ENCODE measurements around the gene EDN3. TPM values are rescaled to one million over a fixed set of nuclear protein-coding genes. Genes with fewer than 3 reads are reported as not detected.
"Not testable (repeated sequence)": the region's sequence is repeated elsewhere in the genome, so short reads cannot be mapped to it uniquely, and the experiment has no call there.

The EDN3 gene
- total RNA-seq, 2 donors from 2014 or later = not detected

DNA sequence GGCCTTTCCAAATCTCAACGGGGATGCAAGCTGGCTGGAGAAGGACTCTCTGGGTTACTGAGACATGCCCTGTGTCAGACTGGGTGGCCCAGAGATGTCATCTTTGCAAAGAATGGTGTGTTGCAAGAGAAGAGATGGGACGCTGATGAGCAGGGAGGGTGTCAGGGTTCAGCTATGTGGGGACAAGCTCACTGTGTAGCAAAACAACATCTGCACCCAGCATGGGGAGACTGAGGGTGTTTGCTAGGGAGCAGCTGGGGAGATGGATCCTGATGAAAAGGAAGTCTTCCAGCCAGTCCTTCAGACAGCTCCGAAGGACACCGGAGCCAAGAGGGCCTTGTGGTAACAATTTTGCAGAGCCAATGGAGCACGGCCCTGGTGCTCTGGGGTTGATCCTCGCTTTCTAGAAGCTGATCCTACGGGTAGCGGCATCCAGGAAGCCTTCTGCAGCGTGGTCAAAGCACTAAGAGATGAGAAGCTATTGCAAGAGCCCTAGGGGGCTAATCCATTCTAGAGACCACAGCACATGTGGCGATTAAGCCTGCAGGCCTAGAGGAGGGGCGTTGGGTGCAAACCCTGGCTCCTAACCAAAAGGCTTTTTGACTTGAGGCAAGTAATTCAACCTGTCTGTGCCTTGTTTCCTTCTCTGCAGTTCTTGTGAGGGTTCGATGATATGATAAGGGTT is 39.9 kb downstream of the EDN3 start:
- no peaks in the 10 kb centered on the region for H3K4me1 Mint-ChIP-seq
- Histone ChIP-seq H3K27ac (ENCODE audit: low read depth, low read length) (no peak overlapping the region), H3K36me3 (ENCODE audit: control insufficient read depth, insufficient read depth, low read length) (no peaks in the 10 kb centered on the region), H3K27me3 (ENCODE audit: control insufficient read depth, insufficient read depth, low read length, poor library complexity, severe bottlenecking) (peaks cover 62% of the 10 kb centered on the region), H3K9me3 (ENCODE audit: control insufficient read depth, low read length) (no peaks in the 10 kb centered on the region), H3K4me1 (ENCODE audit: control insufficient read depth, insufficient read depth, low read length) (no peaks in the 10 kb centered on the region), H3K4me3 (ENCODE audit: low read length) (no peak overlapping the region), H3K9ac (ENCODE audit: extremely low read depth, low read length, poor library complexity, severe bottlenecking) (no peak overlapping the region)
- peaks cover 58% of the 10 kb centered on the region for H3K27me3 Mint-ChIP-seq (ENCODE audit: insufficient read depth)
- no peak for DNase-seq
- H3K27ac Mint-ChIP-seq = no peak overlapping the region
- TF ChIP-seq, protein P1, sequence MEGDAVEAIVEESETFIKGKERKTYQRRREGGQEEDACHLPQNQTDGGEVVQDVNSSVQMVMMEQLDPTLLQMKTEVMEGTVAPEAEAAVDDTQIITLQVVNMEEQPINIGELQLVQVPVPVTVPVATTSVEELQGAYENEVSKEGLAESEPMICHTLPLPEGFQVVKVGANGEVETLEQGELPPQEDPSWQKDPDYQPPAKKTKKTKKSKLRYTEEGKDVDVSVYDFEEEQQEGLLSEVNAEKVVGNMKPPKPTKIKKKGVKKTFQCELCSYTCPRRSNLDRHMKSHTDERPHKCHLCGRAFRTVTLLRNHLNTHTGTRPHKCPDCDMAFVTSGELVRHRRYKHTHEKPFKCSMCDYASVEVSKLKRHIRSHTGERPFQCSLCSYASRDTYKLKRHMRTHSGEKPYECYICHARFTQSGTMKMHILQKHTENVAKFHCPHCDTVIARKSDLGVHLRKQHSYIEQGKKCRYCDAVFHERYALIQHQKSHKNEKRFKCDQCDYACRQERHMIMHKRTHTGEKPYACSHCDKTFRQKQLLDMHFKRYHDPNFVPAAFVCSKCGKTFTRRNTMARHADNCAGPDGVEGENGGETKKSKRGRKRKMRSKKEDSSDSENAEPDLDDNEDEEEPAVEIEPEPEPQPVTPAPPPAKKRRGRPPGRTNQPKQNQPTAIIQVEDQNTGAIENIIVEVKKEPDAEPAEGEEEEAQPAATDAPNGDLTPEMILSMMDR (conservative IDR thresholded peaks at IDR 0.05) = no peak
- no peak overlapping the region for H3K4me3 Mint-ChIP-seq
- H3K9me3 Mint-ChIP-seq = peaks cover 7% of the 10 kb centered on the region
- H3K36me3 Mint-ChIP-seq (ENCODE audit: low read depth) = no peaks in the 10 kb centered on the region
- WGBS, 2 experiments (ENCODE audit: insufficient coverage in 1 of 2, insufficient read length in 1 of 2) = 91 to 95% methylated on average over 12 of the region's 12 CpGs

GRCh38 chr20:59341285-59342022 is 41.0 kb downstream of the EDN3 start:
- H3K4me3 ChIP-seq (ENCODE audit: low read length); H3K4me1 ChIP-seq (ENCODE audit: control insufficient read depth, insufficient read depth, low read length); H3K9me3 Mint-ChIP-seq; H3K4me3 Mint-ChIP-seq; H3K27ac ChIP-seq (ENCODE audit: low read depth, low read length); H3K9me3 ChIP-seq (ENCODE audit: control insufficient read depth, low read length); H3K27ac Mint-ChIP-seq; H3K9ac ChIP-seq (ENCODE audit: extremely low read depth, low read length, poor library complexity, severe bottlenecking); H3K36me3 ChIP-seq (ENCODE audit: control insufficient read depth, insufficient read depth, low read length); H3K4me1 Mint-ChIP-seq; H3K36me3 Mint-ChIP-seq (ENCODE audit: low read depth); DNase-seq: not testable (repeated sequence)
- peaks cover 62% of the 10 kb centered on the region for H3K27me3 ChIP-seq (ENCODE audit: control insufficient read depth, insufficient read depth, low read length, poor library complexity, severe bottlenecking)
- peaks cover 58% of the 10 kb centered on the region for H3K27me3 Mint-ChIP-seq (ENCODE audit: insufficient read depth)
- WGBS, 2 experiments (ENCODE audit: insufficient coverage in 1 of 2, insufficient read length in 1 of 2) = 88 to 95% methylated on average over 2 to 4 of the region's 4 CpGs

- Mint-ChIP-seq H3K4me1 (no peaks in the 10 kb centered on the region), H3K27me3 (ENCODE audit: insufficient read depth) (peaks cover 50% of the 10 kb centered on the region), H3K27ac (no peak overlapping the region), H3K9me3 (peaks cover 7% of the 10 kb centered on the region), H3K36me3 (ENCODE audit: low read depth) (no peaks in the 10 kb centered on the region), H3K4me3 (no peak overlapping the region)
- Histone ChIP-seq H3K9me3 (ENCODE audit: control insufficient read depth, low read length) (no peaks in the 10 kb centered on the region), H3K4me1 (ENCODE audit: control insufficient read depth, insufficient read depth, low read length) (no peaks in the 10 kb centered on the region), H3K27me3 (ENCODE audit: control insufficient read depth, insufficient read depth, low read length, poor library complexity, severe bottlenecking) (peaks cover 62% of the 10 kb centered on the region), H3K4me3 (ENCODE audit: low read length) (no peak overlapping the region), H3K9ac (ENCODE audit: extremely low read depth, low read length, poor library complexity, severe bottlenecking) (no peak overlapping the region), H3K27ac (ENCODE audit: low read depth, low read length) (no peak overlapping the region), H3K36me3 (ENCODE audit: control insufficient read depth, insufficient read depth, low read length) (no peaks in the 10 kb centered on the region)
- TF ChIP-seq, protein P1 (conservative IDR thresholded peaks at IDR 0.05) = no peak
- DNase-seq = no peak
- 87 to 90% methylated on average over 16 to 28 of the region's 28 CpGs for WGBS, 2 experiments (ENCODE audit: insufficient coverage in 1 of 2, insufficient read length in 1 of 2)
These were observed 41.9 kb downstream of the EDN3 start for GRCh38 chr20:59342023-59342957.
